Measurements from ENCODE around the gene SP2. TPM values are rescaled to one million over a fixed set of nuclear protein-coding genes. Genes with fewer than 3 reads are reported as not detected.

Gene SP2
- total RNA-seq, 1 donor from 2014 or later, result 19.4 TPM

DNA sequence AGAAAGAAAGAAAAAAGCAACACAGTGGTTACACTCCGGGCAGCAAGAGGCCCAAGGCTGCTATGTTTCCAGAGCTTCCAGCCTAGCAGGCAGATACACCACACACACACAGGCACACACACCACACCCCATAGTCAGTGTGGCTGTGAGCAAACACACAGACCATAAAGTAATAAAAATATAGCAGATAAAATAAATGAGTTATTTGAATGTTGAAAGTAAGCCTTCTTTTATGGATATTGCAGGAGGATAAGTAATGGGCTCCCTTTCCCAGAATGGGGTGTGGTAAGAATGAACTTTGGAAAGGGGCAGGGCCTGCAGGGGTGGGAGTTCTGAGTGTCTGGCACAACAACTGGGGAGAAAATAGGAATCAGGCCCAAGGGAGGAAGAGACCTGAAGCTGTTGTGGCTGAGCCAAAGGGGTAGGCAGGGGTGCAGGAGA, 70.1 kb downstream of the SP2 start:
- H3K27ac ChIP-seq, result no peak overlapping the region
- intact Hi-C loops (cut with DNase I), result no loop called here
- H3K27me3 ChIP-seq (ENCODE audit: low read depth), result no peaks in the 10 kb centered on the region
- H3K4me3 ChIP-seq, result no peak overlapping the region
- H3K36me3 ChIP-seq, result no peaks in the 10 kb centered on the region
- ATAC-seq (no peak), DNase-seq (no peak)
- TF ChIP-seq, protein P1, sequence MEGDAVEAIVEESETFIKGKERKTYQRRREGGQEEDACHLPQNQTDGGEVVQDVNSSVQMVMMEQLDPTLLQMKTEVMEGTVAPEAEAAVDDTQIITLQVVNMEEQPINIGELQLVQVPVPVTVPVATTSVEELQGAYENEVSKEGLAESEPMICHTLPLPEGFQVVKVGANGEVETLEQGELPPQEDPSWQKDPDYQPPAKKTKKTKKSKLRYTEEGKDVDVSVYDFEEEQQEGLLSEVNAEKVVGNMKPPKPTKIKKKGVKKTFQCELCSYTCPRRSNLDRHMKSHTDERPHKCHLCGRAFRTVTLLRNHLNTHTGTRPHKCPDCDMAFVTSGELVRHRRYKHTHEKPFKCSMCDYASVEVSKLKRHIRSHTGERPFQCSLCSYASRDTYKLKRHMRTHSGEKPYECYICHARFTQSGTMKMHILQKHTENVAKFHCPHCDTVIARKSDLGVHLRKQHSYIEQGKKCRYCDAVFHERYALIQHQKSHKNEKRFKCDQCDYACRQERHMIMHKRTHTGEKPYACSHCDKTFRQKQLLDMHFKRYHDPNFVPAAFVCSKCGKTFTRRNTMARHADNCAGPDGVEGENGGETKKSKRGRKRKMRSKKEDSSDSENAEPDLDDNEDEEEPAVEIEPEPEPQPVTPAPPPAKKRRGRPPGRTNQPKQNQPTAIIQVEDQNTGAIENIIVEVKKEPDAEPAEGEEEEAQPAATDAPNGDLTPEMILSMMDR (IDR thresholded peaks at IDR 0.05), result no peak
- peaks cover 12% of the 10 kb centered on the region for H3K4me1 ChIP-seq
- H3K9me3 ChIP-seq, result no peaks in the 10 kb centered on the region

DNA sequence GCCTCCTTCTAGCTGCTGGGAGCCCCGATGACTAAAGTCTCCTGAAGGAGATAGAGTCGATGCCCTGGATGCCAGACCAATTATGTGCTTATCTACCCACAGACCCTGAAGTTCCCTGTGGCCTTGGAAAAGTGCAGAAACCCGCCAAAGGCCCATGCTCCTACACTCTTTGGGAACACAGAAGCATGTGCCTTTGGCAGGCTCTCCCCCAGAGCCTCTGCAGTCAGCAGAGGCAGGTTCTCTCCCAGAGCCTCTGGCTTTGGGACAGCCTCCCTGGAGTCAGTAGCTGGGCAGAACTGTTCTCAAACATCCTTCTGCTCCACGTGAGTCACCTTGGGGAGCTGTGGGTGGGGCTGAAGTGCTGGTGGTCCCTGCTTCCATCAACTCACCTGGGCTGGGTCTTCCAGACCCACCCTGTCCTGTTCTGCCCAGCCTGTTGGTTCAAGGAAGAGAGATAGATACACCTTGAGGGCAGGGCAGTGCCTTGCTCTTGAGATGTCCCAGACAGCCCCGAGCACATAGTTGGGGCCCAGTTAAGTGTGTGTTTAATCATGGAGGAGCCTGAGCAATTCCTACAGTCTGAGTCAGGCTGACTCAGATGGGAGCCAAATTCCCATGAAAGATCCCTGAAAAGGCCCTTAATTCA, 71.7 kb downstream of the SP2 start:
- H3K27ac ChIP-seq, result no peak overlapping the region

DNA sequence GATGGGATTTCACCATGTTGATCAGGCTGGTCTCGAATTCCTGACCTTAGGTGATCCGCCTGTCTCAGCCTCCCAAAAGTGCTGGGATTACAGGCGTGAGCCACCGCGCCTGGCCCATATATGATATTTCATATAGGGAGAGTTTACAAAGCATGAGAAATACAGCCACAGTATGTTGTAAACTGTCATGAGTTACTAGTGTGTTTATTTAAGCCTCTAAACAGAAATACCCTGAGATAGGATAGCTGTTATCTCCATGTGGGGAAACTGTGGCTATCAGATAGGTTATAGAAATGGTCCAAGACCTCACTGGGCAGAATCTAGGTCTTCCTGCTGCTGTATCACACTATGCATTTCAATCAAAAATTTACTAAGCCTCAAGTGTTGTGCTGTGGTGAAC, 72.8 kb downstream of the SP2 start:
- ATAC-seq (no peak), DNase-seq (no peak)
- intact Hi-C loops (cut with DNase I), result no loop called here
- Histone ChIP-seq H3K36me3 (peaks cover 7% of the 10 kb centered on the region), H3K27ac (no peak overlapping the region), H3K4me3 (no peak overlapping the region), H3K27me3 (ENCODE audit: low read depth) (no peaks in the 10 kb centered on the region), H3K4me1 (peaks cover 27% of the 10 kb centered on the region), H3K9me3 (no peaks in the 10 kb centered on the region)
- TF ChIP-seq, protein P1 (IDR thresholded peaks at IDR 0.05), result no peak

More for the DNA sequence above, 71.7 kb downstream of the SP2 start:
- Histone ChIP-seq H3K4me3 (no peak overlapping the region), H3K27me3 (ENCODE audit: low read depth) (no peaks in the 10 kb centered on the region), H3K4me1 (peaks cover 27% of the 10 kb centered on the region), H3K36me3 (no peaks in the 10 kb centered on the region), H3K9me3 (no peaks in the 10 kb centered on the region)
- TF ChIP-seq, protein P1 (IDR thresholded peaks at IDR 0.05), result no peak
- DNase-seq (no peak), ATAC-seq (no peak)
- intact Hi-C loops (cut with DNase I), result no loop called here

- peak overlapping the region; percentile 99 for H3K4me3 ChIP-seq
- TF ChIP-seq, protein P1 (IDR thresholded peaks at IDR 0.05), result no peak
- no peaks in the 10 kb centered on the region for H3K9me3 ChIP-seq
- DNase-seq (peak; percentile 50), ATAC-seq (no peak)
- H3K27me3 ChIP-seq (ENCODE audit: low read depth), result no peaks in the 10 kb centered on the region
- intact Hi-C loops (cut with DNase I), result no loop called here
- peaks cover 27% of the 10 kb centered on the region for H3K4me1 ChIP-seq
- peaks cover 20% of the 10 kb centered on the region for H3K36me3 ChIP-seq
- H3K27ac ChIP-seq, result peak overlapping the region; percentile 85
Observed at GRCh38 chr17:47969930-47970724, 74.1 kb downstream of the SP2 start.

- Histone ChIP-seq H3K36me3 (peaks cover 27% of the 10 kb centered on the region), H3K27me3 (ENCODE audit: low read depth) (no peaks in the 10 kb centered on the region), H3K4me1 (peaks cover 27% of the 10 kb centered on the region), H3K27ac (peak within 1 kb of the TSS; percentile 85), H3K9me3 (no peaks in the 10 kb centered on the region), H3K4me3 (peak within 1 kb of the TSS; percentile 99)
- intact Hi-C loops (cut with DNase I), result no loop called here
- DNase-seq (peak; percentile 100), ATAC-seq (peak; percentile 100)
- TF ChIP-seq, protein P1 (IDR thresholded peaks at IDR 0.05), result peak; percentile 96
Observed at GRCh38 chr17:47970725-47971499, 74.9 kb downstream of the SP2 start, which contains the start of gene CDK5RAP3. Gene CDK5RAP3 (plus strand): TSS chr17:47971113. CDS start chr17:47971147, 34 bp downstream.

Measured in lower lobe of right lung (tissue), 2 donors.